Activated CD8-positive, alpha-beta memory T cell treated with anti-CD3 and anti-CD28 coated beads for 1 hour (primary cell): ENCODE data around the gene SIK3.

Source experiments
- DNase-seq, 2 donors: peaks; one replicate each; pipeline ENCODE4 v3.0.0-alpha.2; 2020; ENCODE audit warnings: low read depth in 1 of 2; ENCODE audit errors: extremely low read depth in 1 of 2

The SIK3 gene

GRCh38 chr11:117080370-117080769 lies 17.9 kb downstream of the SIK3 start:
- DNase-seq, result no peak

- no peak for DNase-seq
These were observed 21.1 kb downstream of the SIK3 start for GRCh38 chr11:117076941-117077691.

GRCh38 chr11:117075186-117075585 lies 23.0 kb downstream of the SIK3 start:
- DNase-seq, result no peak

GRCh38 chr11:117074119-117074518 lies 24.1 kb downstream of the SIK3 start:
- DNase-seq, result no peak

GRCh38 chr11:117073539-117073938 lies 24.7 kb downstream of the SIK3 start:
- no peak for DNase-seq

GRCh38 chr11:117072517-117073461 lies 25.4 kb downstream of the SIK3 start:
- no peak for DNase-seq

GRCh38 chr11:117071344-117071787 lies 26.9 kb downstream of the SIK3 start:
- DNase-seq, result no peak

GRCh38 chr11:117070016-117070415 lies 28.2 kb downstream of the SIK3 start:
- no peak for DNase-seq

GRCh38 chr11:117068303-117068860 lies 29.8 kb downstream of the SIK3 start:
- no peak for DNase-seq

GRCh38 chr11:117066959-117067358 lies 31.3 kb downstream of the SIK3 start:
- no peak for DNase-seq

GRCh38 chr11:117064275-117064674 lies 34.0 kb downstream of the SIK3 start:
- no peak for DNase-seq

- DNase-seq, result no peak
These were observed 35.7 kb downstream of the SIK3 start for GRCh38 chr11:117062498-117062897.

GRCh38 chr11:117061256-117061655 lies 37.0 kb downstream of the SIK3 start:
- DNase-seq, result no peak

- no peak for DNase-seq
These were observed 38.5 kb downstream of the SIK3 start for GRCh38 chr11:117059611-117060148.

GRCh38 chr11:117058761-117059261 lies 39.4 kb downstream of the SIK3 start:
- no peak for DNase-seq

GRCh38 chr11:117057727-117058126 lies 40.5 kb downstream of the SIK3 start:
- no peak for DNase-seq

- DNase-seq, result no peak
These were observed 40.9 kb downstream of the SIK3 start for GRCh38 chr11:117057317-117057716.

GRCh38 chr11:117055469-117055868 lies 42.8 kb downstream of the SIK3 start:
- DNase-seq, result no peak

- no peak for DNase-seq
These were observed 43.8 kb downstream of the SIK3 start for GRCh38 chr11:117054382-117054781.

GRCh38 chr11:117052196-117053149 lies 45.8 kb downstream of the SIK3 start:
- DNase-seq, result no peak
